C4-2B (cell line): ENCODE measurements around the gene FOXN4.

Experiments used
- CTCF ChIP-seq: fragments of 450-650 bp; conservative IDR thresholded peaks from 2 replicates; pipeline ENCODE4 v1.5.1; 2017; ENCODE audit warnings: mild to moderate bottlenecking
- ZFX ChIP-seq: fragments of 450-650 bp; IDR thresholded peaks from 2 replicates; pipeline ENCODE4 v1.6.1; 2017

DNA sequence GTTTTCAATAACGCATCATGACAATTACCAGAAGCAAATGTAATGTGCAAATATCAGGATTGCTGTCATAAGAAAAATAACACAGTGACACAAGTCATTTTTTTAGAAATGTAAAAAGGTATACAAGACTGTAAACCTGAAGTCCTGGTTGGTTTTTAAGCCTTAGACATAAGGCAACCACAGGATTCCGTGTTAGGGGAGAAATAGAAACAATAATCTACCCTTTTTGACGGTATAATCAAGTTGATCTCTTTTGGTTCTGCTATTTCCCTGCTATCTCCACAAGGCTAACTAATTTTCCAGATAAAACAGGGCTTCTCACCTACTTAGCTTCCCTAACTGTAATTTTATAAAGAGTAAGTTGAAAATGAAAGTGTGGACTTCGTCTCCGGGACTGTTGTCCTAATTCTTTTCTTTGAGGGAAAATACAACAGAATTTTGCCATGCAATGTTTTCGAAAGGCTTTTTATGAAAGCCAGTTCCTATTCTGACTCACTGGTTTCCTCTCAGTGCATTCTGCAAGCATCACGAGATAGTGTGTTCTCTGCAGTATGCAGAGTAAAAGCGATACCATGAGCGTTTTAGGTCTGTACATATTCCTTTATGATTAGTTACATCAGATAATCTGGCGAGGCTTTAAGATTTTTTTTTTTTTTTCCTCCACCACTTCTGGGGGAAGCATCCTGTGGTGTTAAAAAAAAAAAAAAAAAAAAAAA lies 49.2 kb upstream of the FOXN4 start:
- TF ChIP-seq CTCF, result no peak
- no peak for TF ChIP-seq ZFX
